Measurements from ENCODE around the gene BBS9. TPM values are rescaled to one million over a fixed set of nuclear protein-coding genes. Genes with fewer than 3 reads are reported as not detected.

BBS9 gene
- polyA plus RNA-seq, 1 donor: 8.8 TPM

DNA sequence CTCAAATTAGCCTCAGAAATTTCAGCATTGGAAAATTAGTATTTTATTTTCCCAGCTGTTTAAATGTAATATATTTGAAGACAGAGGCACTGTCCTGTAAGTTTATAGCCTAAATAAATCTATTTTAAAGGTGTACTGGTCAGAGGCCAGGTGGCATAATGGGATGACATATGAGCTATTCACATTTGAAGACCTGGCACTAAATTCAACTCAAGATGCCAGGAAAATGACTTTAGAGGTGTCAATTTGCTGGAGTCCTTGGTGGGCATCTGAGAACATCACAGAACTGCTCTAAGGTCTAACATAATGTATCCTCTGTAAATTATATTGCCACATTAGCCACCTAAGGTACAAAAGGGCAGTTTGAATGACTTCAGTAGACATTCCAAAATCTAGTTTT, 427.1 kb downstream of the BBS9 start:
- no peak for DNase-seq
- Histone ChIP-seq H3K4me3 (ENCODE audit: low read length) (no peak overlapping the region), H3K9me3 (ENCODE audit: control insufficient read depth, low read depth, low read length) (no peaks in the 10 kb centered on the region), H3K27ac (ENCODE audit: low read length) (no peak overlapping the region), H3K36me3 (ENCODE audit: control insufficient read depth, insufficient read depth, low read length) (no peaks in the 10 kb centered on the region), H3K27me3 (ENCODE audit: control insufficient read depth, insufficient read depth, low read length) (no peaks in the 10 kb centered on the region), H3K4me1 (ENCODE audit: control insufficient read depth, insufficient read depth, low read length) (no peaks in the 10 kb centered on the region)

DNA sequence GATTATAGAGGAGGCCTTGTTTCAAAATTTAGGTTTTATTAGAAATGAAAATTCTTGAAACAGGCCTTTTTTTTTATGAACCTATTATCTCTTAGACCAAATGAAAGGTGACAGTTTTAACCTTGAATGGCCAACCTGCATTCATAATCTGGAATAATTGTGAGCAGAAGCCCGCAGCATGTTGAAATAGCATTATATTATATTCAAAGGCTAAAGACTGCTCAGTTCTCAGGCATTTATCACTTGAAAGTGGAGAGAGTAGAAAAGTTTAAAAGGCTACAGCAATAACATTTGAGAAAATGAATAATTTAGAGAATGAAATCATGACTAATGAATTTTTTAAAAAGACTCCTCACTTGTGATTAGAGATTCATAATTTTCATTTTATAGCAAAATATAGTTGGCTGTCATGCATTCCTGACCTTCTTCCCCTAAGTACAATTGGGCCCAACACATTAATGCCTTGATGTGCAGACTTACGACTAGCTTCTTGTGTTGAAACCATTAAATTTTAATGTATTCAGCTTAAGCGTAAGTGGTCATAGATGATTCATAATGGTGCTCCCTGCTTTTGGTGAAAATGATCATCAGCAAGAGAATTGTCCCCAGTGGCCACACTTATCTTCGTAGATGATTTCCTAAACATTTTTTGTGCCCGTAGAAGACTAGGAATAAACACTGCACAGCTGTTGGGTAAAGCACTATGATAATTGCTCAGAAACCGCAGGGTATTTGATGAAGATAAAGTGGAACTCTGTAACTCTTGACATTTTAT, 429.4 kb downstream of the BBS9 start:
- Histone ChIP-seq H3K27ac (ENCODE audit: low read length) (no peak overlapping the region), H3K4me3 (ENCODE audit: low read length) (no peak overlapping the region), H3K36me3 (ENCODE audit: control insufficient read depth, insufficient read depth, low read length) (no peaks in the 10 kb centered on the region), H3K27me3 (ENCODE audit: control insufficient read depth, insufficient read depth, low read length) (no peaks in the 10 kb centered on the region), H3K9me3 (ENCODE audit: control insufficient read depth, low read depth, low read length) (no peaks in the 10 kb centered on the region), H3K4me1 (ENCODE audit: control insufficient read depth, insufficient read depth, low read length) (no peaks in the 10 kb centered on the region)
- DNase-seq: no peak
- WGBS (ENCODE audit: insufficient coverage, low lambda C conversion rate): 82% methylated on average over 3 of the region's 6 CpGs

DNA sequence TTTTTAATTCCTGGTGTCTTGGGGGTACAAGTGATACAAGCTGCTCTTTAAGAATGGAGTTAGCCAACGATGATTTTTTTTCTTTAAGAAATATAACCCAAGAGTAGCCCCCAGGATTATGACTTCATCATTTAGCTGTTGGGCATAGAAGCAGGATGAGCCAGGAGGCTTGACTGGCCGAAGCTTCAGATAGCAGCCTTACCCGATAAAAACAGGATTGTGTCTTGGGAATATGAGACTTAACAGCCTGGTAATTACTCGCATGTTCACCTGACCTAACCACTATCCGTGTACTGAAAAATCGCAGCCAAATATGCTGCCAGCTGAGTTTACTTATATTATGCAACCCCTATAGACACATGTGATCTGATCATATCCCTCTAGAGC, 430.0 kb downstream of the BBS9 start:
- Histone ChIP-seq H3K9me3 (ENCODE audit: control insufficient read depth, low read depth, low read length) (no peaks in the 10 kb centered on the region), H3K36me3 (ENCODE audit: control insufficient read depth, insufficient read depth, low read length) (no peaks in the 10 kb centered on the region), H3K27me3 (ENCODE audit: control insufficient read depth, insufficient read depth, low read length) (no peaks in the 10 kb centered on the region), H3K4me3 (ENCODE audit: low read length) (no peak overlapping the region), H3K4me1 (ENCODE audit: control insufficient read depth, insufficient read depth, low read length) (no peaks in the 10 kb centered on the region), H3K27ac (ENCODE audit: low read length) (no peak overlapping the region)
- DNase-seq: no peak
- WGBS (ENCODE audit: insufficient coverage, low lambda C conversion rate): no CpG with 5 or more reads among the region's 6 CpGs

DNA sequence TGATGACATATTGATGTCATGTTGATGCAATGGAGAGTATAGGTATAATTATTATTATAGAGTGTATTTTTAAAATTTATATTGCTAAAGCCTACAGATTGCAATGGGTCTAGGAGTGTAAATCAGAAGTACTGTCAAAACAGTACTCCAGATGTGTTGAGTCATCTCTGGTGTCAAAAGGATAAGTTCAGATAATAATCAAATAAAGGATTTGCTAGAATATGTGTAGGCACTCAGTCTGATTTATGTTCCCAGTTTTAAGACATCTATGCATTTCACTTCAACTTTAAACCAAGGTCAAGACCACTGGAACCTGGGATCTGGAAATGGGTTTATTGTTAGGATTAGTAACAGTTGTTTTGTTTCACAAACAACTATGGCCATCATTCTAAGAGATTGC, 433.6 kb downstream of the BBS9 start:
- DNase-seq: no peak
- Histone ChIP-seq H3K4me1 (ENCODE audit: control insufficient read depth, insufficient read depth, low read length) (no peaks in the 10 kb centered on the region), H3K4me3 (ENCODE audit: low read length) (no peak overlapping the region), H3K27me3 (ENCODE audit: control insufficient read depth, insufficient read depth, low read length) (no peaks in the 10 kb centered on the region), H3K27ac (ENCODE audit: low read length) (no peak overlapping the region), H3K36me3 (ENCODE audit: control insufficient read depth, insufficient read depth, low read length) (no peaks in the 10 kb centered on the region), H3K9me3 (ENCODE audit: control insufficient read depth, low read depth, low read length) (no peaks in the 10 kb centered on the region)

DNA sequence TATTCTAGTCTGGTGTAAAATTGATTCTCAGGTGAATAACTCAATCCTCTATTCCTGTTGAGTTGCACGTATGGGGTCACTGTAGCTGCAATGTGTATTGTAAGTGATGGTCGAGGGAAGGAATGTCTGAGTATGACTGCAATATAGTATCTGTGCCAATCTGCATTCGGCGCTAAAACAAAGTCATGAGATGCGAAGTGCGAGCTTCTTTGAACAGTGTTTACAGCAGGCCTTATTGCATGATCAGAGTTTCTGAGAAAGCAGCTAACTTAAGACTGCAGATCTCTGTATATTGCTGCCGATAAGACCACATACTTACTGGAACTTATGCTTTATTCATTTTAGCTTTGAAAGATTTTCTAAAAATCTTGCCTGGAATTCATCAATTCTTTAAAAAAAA, 434.3 kb downstream of the BBS9 start:
- 94% methylated on average over 2 of the region's 7 CpGs for WGBS (ENCODE audit: insufficient coverage, low lambda C conversion rate)
- H3K9me3 ChIP-seq (ENCODE audit: control insufficient read depth, low read depth, low read length): no peaks in the 10 kb centered on the region
- no peaks in the 10 kb centered on the region for H3K36me3 ChIP-seq (ENCODE audit: control insufficient read depth, insufficient read depth, low read length)
- H3K4me1 ChIP-seq (ENCODE audit: control insufficient read depth, insufficient read depth, low read length): no peaks in the 10 kb centered on the region
- no peak overlapping the region for H3K27ac ChIP-seq (ENCODE audit: low read length)
- H3K27me3 ChIP-seq (ENCODE audit: control insufficient read depth, insufficient read depth, low read length): no peaks in the 10 kb centered on the region
- DNase-seq: no peak
- H3K4me3 ChIP-seq (ENCODE audit: low read length): no peak overlapping the region

DNA sequence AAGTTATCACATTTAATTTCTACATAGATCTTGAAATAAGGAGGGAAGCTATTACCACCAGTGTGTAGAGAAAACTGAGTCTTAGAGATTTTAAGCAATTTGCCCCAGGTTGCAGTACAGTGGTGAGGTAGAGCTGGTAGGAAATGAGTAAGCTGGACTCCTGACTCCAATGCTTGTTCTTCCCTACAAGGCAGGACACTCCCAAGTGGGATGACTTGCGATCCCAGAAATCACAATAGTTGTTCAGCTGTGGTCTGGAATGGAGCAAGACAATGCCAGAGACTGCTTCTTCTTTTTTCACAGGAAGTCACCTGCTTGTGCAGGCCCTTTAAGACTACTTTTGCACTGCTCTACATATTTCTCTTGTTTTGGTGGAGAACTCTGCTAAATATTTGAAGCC, 448.8 kb downstream of the BBS9 start:
- 100% methylated on average over 1 of the region's 1 CpG for WGBS (ENCODE audit: insufficient coverage, low lambda C conversion rate)
- Histone ChIP-seq H3K9me3 (ENCODE audit: control insufficient read depth, low read depth, low read length) (no peaks in the 10 kb centered on the region), H3K27ac (ENCODE audit: low read length) (no peak overlapping the region), H3K36me3 (ENCODE audit: control insufficient read depth, insufficient read depth, low read length) (no peaks in the 10 kb centered on the region), H3K4me3 (ENCODE audit: low read length) (no peak overlapping the region), H3K27me3 (ENCODE audit: control insufficient read depth, insufficient read depth, low read length) (no peaks in the 10 kb centered on the region), H3K4me1 (ENCODE audit: control insufficient read depth, insufficient read depth, low read length) (peaks cover 2% of the 10 kb centered on the region)
- no peak for DNase-seq

DNA sequence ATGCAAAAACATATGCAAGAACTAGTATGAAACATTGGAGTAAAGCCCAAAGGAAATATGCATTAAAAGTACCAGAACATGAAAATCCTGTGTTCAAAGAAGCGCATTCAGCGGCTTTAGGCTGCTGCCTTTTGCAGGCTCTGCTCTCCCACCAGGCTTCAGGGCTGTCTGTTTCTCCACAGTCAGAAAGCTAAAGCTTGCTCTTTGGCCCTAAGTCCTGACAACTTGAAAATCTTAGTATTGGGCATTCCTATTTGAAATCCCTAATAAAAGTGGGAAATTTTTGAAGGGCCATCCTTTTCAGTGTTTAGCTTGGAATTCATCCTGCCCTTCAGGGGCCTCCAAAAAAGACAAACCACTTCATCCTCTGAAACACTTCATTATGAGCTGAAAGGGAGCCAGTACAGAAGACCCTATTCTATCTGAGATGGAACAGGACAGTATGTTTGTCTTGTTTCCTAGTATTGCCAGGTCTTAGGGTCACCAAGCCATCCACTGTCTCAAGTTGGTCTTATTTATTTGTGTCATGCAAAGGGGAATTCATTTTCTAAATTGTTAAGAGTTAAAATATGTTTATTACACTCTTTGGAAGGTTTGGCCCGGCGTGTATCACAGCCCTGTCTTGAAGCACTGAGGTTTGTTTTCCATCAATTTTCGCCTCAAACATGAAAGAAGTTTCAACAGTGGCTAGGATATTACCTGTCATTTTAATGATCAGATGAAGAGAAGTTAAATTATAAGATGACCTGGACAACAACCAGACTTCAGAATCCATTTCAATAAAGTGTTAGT, 449.7 kb downstream of the BBS9 start:
- H3K9me3 ChIP-seq (ENCODE audit: control insufficient read depth, low read depth, low read length): no peaks in the 10 kb centered on the region
- H3K27ac ChIP-seq (ENCODE audit: low read length): no peak overlapping the region
- no peaks in the 10 kb centered on the region for H3K27me3 ChIP-seq (ENCODE audit: control insufficient read depth, insufficient read depth, low read length)
- DNase-seq: no peak
- WGBS (ENCODE audit: insufficient coverage, low lambda C conversion rate): 92% methylated on average over 2 of the region's 5 CpGs
- H3K36me3 ChIP-seq (ENCODE audit: control insufficient read depth, insufficient read depth, low read length): no peaks in the 10 kb centered on the region
- peaks cover 2% of the 10 kb centered on the region for H3K4me1 ChIP-seq (ENCODE audit: control insufficient read depth, insufficient read depth, low read length)
- H3K4me3 ChIP-seq (ENCODE audit: low read length): no peak overlapping the region

DNA sequence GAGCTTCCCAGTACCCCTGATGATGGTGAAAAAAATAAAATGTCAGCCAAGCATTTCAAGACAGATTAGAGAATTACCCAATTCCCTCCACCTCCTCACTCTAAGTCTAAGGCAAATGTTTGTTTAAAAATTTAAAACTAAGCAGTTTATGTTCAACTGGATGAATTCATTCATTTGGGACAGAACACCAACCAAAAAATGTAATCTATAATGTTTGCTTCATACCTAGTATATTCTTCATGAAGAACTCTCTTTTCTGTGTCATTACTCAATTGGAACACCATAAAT, 450.3 kb downstream of the BBS9 start:
- no peak overlapping the region for H3K27ac ChIP-seq (ENCODE audit: low read length)
- no peaks in the 10 kb centered on the region for H3K9me3 ChIP-seq (ENCODE audit: control insufficient read depth, low read depth, low read length)
- H3K27me3 ChIP-seq (ENCODE audit: control insufficient read depth, insufficient read depth, low read length): no peaks in the 10 kb centered on the region
- no peaks in the 10 kb centered on the region for H3K36me3 ChIP-seq (ENCODE audit: control insufficient read depth, insufficient read depth, low read length)
- no peak overlapping the region for H3K4me3 ChIP-seq (ENCODE audit: low read length)
- no peak for DNase-seq
- H3K4me1 ChIP-seq (ENCODE audit: control insufficient read depth, insufficient read depth, low read length): peaks cover 2% of the 10 kb centered on the region

DNA sequence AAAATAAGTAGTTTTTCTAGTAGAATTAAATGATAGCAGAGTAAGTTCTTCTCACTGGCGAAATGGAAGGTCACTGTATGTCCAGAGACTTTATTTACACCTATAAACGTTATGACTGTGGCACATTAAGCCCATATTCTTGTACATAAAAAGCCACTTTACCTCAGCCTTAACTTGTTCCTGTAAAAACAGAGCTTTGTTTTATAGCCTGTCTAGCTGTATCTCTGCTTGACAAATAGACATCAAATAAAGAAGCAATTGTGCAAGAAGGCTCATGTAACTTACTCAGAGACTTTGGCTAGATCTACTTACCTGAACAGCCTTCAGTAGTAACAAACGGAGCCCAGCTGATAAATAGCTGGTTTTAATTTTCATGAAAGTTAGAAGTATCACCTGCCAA, 451.9 kb downstream of the BBS9 start:
- H3K27ac ChIP-seq (ENCODE audit: low read length): no peak overlapping the region
- H3K4me3 ChIP-seq (ENCODE audit: low read length): no peak overlapping the region
- H3K27me3 ChIP-seq (ENCODE audit: control insufficient read depth, insufficient read depth, low read length): no peaks in the 10 kb centered on the region
- no peaks in the 10 kb centered on the region for H3K9me3 ChIP-seq (ENCODE audit: control insufficient read depth, low read depth, low read length)
- peak in 1 of 2 donors; percentile 8 for DNase-seq
- WGBS (ENCODE audit: insufficient coverage, low lambda C conversion rate): no CpG with 5 or more reads among the region's 3 CpGs
- peaks cover 2% of the 10 kb centered on the region for H3K4me1 ChIP-seq (ENCODE audit: control insufficient read depth, insufficient read depth, low read length)
- H3K36me3 ChIP-seq (ENCODE audit: control insufficient read depth, insufficient read depth, low read length): no peaks in the 10 kb centered on the region

DNA sequence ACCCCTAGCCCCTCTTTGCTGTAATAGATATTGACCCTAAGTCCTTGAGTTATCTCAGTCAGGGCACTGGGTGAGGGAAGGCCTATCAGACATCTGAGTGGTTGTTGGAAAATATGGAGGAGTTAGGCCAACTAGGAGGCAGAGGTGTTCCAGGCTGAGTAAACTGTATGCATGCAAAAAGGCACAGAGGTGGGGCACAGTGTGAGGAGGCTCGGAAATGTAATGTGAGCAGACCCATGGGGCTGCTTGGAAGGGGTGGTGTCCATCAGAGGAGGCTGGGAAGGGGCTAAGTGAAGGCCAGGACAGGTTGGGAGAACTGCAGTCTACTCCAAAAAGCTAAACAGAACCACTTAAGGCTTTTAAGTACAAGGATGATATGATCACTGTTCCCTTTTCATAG, 452.7 kb downstream of the BBS9 start:
- no CpG with 5 or more reads among the region's 1 CpG for WGBS (ENCODE audit: insufficient coverage, low lambda C conversion rate)
- H3K36me3 ChIP-seq (ENCODE audit: control insufficient read depth, insufficient read depth, low read length): no peaks in the 10 kb centered on the region
- no peak for DNase-seq
- H3K4me3 ChIP-seq (ENCODE audit: low read length): no peak overlapping the region
- H3K27ac ChIP-seq (ENCODE audit: low read length): no peak overlapping the region
- peaks cover 2% of the 10 kb centered on the region for H3K4me1 ChIP-seq (ENCODE audit: control insufficient read depth, insufficient read depth, low read length)
- no peaks in the 10 kb centered on the region for H3K27me3 ChIP-seq (ENCODE audit: control insufficient read depth, insufficient read depth, low read length)
- no peaks in the 10 kb centered on the region for H3K9me3 ChIP-seq (ENCODE audit: control insufficient read depth, low read depth, low read length)

DNA sequence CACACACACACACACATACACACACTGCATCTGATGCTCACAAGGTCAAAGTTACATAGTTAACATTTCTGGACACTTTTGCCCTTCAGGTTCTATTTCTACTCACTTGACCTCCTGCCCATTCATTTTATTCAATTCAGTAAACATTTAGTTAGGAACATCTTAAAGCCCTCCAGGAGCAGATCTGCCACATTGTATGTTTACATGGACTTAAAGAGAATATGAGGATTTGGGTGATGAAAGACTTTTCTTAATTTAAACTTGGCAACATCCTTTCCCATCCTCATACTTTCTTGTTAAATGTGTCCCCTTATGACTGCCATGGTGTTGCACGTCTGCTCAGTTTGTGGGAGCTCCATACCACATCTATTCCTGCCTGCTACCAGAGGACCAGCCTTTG, 453.2 kb downstream of the BBS9 start:
- H3K4me1 ChIP-seq (ENCODE audit: control insufficient read depth, insufficient read depth, low read length): peaks cover 2% of the 10 kb centered on the region
- DNase-seq: no peak
- H3K27ac ChIP-seq (ENCODE audit: low read length): no peak overlapping the region
- WGBS (ENCODE audit: insufficient coverage, low lambda C conversion rate): no CpG with 5 or more reads among the region's 1 CpG
- no peak overlapping the region for H3K4me3 ChIP-seq (ENCODE audit: low read length)
- no peaks in the 10 kb centered on the region for H3K9me3 ChIP-seq (ENCODE audit: control insufficient read depth, low read depth, low read length)
- H3K36me3 ChIP-seq (ENCODE audit: control insufficient read depth, insufficient read depth, low read length): no peaks in the 10 kb centered on the region
- no peaks in the 10 kb centered on the region for H3K27me3 ChIP-seq (ENCODE audit: control insufficient read depth, insufficient read depth, low read length)

All from large intestine (tissue), 3 donors.